Muscle of leg (tissue), 11 donors: Measurements from ENCODE around the gene CCDC200. TPM values are rescaled to one million over a fixed set of nuclear protein-coding genes. Genes with fewer than 3 reads are reported as not detected.
A peak's percentile ranks its signal among the peaks of the same experiment; 100 is the strongest.
"Not testable (repeated sequence)": the region's sequence is repeated elsewhere in the genome, so short reads cannot be mapped to it uniquely, and the experiment has no call there.

ENCODE experiments used
- DNase-seq: peaks from one replicate; pipeline ENCODE4 v3.0.0; 2013
- H3K27ac ChIP-seq: one replicate; pipeline ENCODE4 v1.5.1; 2013; ENCODE audit warnings: mild to moderate bottlenecking, low read length, control low read depth
- H3K27me3 ChIP-seq: one replicate; pipeline ENCODE4 v1.6.1; 2013; ENCODE audit warnings: low read length; ENCODE audit not compliant: control insufficient read depth, insufficient read depth
- H3K36me3 ChIP-seq: one replicate; pipeline ENCODE4 v1.6.1; 2013; ENCODE audit warnings: low read length; ENCODE audit not compliant: control insufficient read depth, insufficient read depth
- H3K4me1 ChIP-seq: one replicate; pipeline ENCODE4 v1.6.1; 2013; ENCODE audit warnings: low read length; ENCODE audit not compliant: control insufficient read depth, insufficient read depth
- H3K4me3 ChIP-seq: one replicate; pipeline ENCODE4 v1.5.1; 2013; ENCODE audit warnings: low read length, control low read depth
- H3K9me3 ChIP-seq: replicated peaks from 2 replicates; pipeline ENCODE4 v1.6.1; 2013; ENCODE audit warnings: low read depth, low read length; ENCODE audit not compliant: control insufficient read depth
- WGBS: methylation state at CpG from one replicate; pipeline ENCODE4 v1.1.5; 2013; ENCODE audit warnings: missing lambda C conversion rate; ENCODE audit not compliant: insufficient coverage; 5-methylcytosine and 5-hydroxymethylcytosine counted together
- polyA plus RNA-seq, 8 donors: library from polyadenylated mRNA; unstranded; fragments of 120-200 nt; gene quantifications; one replicate each; pipeline versions ENCODE4 v1.2.1 to v1.2.3, GENCODE V29; 2013; ENCODE audit warnings: inconsistent platforms in 1 of 8, low replicate concordance in 1 of 8; ENCODE audit not compliant: insufficient read length in 8 of 8, insufficient read depth in 1 of 8
- total RNA-seq: library from RNA; stranded (reverse); fragments of 120-200 nt; gene quantifications from one replicate; pipeline ENCODE4 v1.2.4, GENCODE V29; 2013

CCDC200 gene
- total and polyA plus RNA-seq, 9 donors, result 3.2 to 13.1 (median 7.3) TPM; not detected in 1

DNA sequence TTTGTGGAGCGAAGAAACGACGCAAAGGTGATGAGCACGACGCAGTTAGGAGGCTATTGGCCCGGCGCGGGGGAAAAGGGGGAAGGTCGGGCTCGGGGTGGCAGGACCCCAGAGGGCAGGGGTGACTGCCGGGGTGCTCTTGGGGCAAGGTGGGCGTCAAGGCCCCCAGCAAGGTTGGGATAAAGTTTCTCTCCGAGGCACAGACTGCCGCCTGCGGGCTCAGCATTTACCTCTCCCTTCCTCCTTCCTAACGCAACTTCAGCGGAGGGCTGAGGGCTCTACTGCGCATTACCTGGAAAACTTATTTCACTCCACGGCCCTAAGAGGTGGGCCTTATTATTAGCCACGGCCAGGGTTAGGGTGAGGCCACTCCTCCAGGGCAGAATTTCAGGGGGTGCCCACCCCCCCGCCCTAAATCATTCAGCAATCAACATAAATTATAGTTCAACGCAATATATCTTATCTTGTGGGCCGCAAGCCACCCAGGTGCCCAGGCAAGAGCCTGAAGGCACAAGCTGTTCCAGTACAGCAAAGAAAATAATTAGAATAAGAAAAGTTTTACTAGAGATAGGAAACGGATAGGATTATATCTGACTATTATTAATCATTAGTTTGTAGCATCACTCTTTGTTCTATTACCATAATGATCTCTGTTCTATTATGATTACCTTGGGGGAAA is 3.7 kb upstream of the CCDC200 start:
- not testable (repeated sequence) for H3K9me3 ChIP-seq, H3K4me1 ChIP-seq, H3K36me3 ChIP-seq, H3K27me3 ChIP-seq
- Histone ChIP-seq H3K4me3 (peak overlapping the region; percentile 33), H3K27ac (peak overlapping the region; percentile 79)
- WGBS, result 78% methylated on average over 10 of the region's 24 CpGs
- peak; percentile 50 for DNase-seq

DNA sequence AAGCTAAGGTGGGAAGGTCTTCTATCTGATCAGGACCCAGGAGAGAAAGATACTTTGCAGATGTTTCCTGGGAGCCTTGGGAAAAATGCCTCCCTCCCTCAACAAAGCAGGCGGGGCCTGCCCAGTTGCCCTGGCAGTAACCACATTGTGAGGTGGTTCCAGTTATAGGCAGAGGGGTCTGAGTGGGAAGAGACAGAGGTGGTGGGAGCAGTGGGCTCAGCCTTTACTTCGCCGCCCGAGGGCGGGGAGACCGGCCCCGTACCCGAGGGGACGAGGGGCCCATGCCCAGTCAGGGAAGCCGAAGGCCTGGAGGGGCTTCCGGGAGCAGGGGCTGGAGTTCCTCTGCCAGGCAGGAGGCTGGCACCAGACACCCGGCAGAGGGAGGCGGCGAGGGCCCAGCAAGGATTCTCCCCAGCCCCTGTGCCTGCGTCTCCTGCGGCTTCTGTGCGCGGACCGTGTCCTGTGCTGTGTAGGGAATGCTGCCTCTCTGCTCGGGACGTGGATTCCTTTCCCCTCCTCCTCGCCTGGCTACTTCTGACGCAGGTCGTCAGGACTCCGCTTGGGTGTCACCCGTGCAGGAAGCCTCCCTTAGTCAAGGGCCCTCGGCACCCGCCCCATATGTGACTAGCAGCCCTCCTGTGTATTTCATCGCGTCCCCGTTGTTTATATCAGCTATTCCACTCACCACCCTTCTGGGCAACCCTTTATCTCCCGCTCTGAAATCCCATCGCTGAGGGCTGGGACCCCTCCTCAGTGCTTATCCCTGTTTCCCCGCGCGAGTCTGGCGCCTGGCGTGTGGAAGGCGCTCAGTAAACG is 3.0 kb upstream of the CCDC200 start:
- H3K4me1 ChIP-seq, H3K9me3 ChIP-seq, H3K27me3 ChIP-seq, DNase-seq, H3K36me3 ChIP-seq: not testable (repeated sequence)
- Histone ChIP-seq H3K4me3 (peak overlapping the region; percentile 33), H3K27ac (peak overlapping the region; percentile 79)
- 96% methylated on average over 5 of the region's 40 CpGs for WGBS

DNA sequence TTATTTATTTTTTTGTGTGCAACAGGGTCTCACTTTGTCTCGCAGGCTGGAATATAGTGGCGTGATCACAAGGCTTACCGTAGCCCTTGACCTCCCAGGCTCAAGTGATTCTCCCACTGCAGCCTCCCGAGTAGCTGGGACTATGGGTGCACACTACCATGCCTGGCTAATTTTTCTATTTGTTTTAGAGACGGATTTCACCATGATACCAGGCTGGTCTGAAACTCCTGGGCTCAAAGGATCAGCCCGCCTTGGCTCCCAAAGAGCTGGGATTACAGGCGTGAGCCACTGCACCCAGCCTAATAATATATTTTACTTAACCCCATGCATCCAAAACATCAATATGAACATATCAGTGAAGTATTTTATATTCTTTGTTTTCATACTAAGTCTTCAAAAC is 2.0 kb downstream of the CCDC200 start:
- no peak for DNase-seq
- 85% methylated on average over 4 of the region's 7 CpGs for WGBS
- Histone ChIP-seq H3K36me3 (peaks cover 25% of the 10 kb centered on the region), H3K27ac (no peak overlapping the region), H3K9me3 (no peaks in the 10 kb centered on the region), H3K27me3 (no peaks in the 10 kb centered on the region), H3K4me1 (no peaks in the 10 kb centered on the region), H3K4me3 (no peak overlapping the region)

DNA sequence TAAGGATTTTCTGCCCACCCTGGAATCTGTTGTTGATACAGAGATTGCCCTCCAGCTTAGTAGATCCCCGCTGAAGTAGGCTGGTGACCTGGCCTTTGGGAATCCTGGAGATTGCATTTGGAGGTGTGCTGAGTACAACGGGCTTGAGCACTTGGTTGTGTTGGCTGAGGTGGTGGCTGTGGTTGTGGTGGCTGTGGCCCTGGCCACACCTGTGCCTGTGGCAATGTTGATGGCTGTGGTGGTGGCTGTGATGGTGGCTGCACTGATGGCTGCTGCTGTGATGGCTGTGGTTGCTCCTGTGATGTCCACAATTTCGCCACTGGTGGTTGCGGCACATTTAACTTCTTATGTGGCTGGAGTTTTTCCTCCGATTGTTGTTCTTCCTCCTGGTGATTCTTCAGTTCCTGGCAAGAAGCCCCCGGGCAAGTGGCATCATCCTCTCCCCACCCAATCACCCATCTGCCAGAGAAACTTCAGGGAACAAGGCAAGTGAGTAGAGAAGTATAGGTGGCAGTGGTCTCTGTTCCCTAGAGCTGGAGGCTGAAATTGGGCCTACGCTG is 4.2 kb downstream of the CCDC200 start:
- no peaks in the 10 kb centered on the region for H3K9me3 ChIP-seq
- no peak overlapping the region for H3K4me3 ChIP-seq
- no peaks in the 10 kb centered on the region for H3K27me3 ChIP-seq
- H3K36me3 ChIP-seq, result peaks cover 36% of the 10 kb centered on the region
- WGBS, result 94% methylated on average over 3 of the region's 7 CpGs
- DNase-seq, result no peak
- no peaks in the 10 kb centered on the region for H3K4me1 ChIP-seq
- no peak overlapping the region for H3K27ac ChIP-seq

DNA sequence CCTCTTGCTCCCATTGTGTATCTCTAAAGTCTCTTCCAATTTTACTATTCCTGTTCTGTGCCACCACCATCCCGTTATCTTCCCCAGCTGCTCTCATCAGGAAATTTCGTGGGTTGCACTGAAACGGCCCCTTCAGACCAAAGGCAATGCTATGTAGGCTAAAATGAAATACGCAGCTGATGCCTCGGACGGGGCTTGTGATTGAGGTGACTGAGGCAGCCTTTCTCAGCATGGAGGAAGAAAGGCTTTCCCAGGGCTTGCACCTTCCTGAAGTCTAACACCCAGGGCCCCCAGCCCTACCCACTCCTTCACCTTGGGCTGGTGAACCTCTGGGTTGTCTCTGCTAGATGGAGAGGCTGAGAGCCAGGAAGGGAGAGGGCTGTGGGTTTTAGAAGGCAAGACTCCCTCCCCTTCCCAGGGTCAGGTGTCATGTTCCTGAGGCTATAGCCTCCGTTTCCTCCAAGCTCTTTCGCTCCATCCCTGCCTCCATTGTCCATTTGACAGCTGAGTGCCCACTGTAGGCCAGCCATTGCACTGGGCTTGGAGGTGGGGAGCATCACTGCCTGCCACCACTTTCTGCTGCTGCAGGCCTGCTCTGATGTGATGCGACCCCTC is 7.8 kb downstream of the CCDC200 start:
- Histone ChIP-seq H3K4me1 (peaks cover 3% of the 10 kb centered on the region), H3K27me3 (no peaks in the 10 kb centered on the region), H3K36me3 (peaks cover 64% of the 10 kb centered on the region), H3K4me3 (no peak overlapping the region), H3K27ac (no peak overlapping the region), H3K9me3 (no peaks in the 10 kb centered on the region)
- no peak for DNase-seq
- 76% methylated on average over 2 of the region's 9 CpGs for WGBS

GRCh38 chr17:43219746-43220380 is 8.6 kb downstream of the CCDC200 start:
- peaks cover 67% of the 10 kb centered on the region for H3K36me3 ChIP-seq
- no peaks in the 10 kb centered on the region for H3K27me3 ChIP-seq
- no peak overlapping the region for H3K4me3 ChIP-seq
- 64% methylated on average over 5 of the region's 8 CpGs for WGBS
- DNase-seq, result peak; percentile 26
- H3K4me1 ChIP-seq, result peaks cover 3% of the 10 kb centered on the region
- H3K27ac ChIP-seq, result no peak overlapping the region
- no peaks in the 10 kb centered on the region for H3K9me3 ChIP-seq

DNA sequence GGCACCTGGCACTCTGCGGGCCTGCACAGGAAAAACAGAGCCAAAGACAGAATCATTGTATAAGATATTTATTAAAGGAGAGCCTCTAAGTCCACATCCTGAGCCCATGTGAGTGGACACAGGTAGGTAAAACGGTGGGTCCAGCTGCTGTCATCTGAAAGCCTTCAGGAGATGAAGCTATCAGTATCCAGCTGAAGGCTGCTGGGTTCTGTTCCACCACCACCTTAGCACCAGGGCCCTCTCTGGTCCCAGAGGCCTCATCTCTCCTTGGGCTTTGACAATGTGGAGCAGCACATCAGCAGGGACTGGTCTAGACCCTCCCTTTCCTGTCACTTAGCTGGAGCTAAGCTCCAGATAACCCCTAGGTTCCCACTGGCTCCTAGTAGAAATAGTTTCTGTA is 9.4 kb downstream of the CCDC200 start:
- Histone ChIP-seq H3K4me1 (peaks cover 3% of the 10 kb centered on the region), H3K27ac (no peak overlapping the region), H3K4me3 (no peak overlapping the region), H3K36me3 (peaks cover 64% of the 10 kb centered on the region), H3K27me3 (no peaks in the 10 kb centered on the region), H3K9me3 (no peaks in the 10 kb centered on the region)
- no peak for DNase-seq
- no CpG with 5 or more reads among the region's 2 CpGs for WGBS

DNA sequence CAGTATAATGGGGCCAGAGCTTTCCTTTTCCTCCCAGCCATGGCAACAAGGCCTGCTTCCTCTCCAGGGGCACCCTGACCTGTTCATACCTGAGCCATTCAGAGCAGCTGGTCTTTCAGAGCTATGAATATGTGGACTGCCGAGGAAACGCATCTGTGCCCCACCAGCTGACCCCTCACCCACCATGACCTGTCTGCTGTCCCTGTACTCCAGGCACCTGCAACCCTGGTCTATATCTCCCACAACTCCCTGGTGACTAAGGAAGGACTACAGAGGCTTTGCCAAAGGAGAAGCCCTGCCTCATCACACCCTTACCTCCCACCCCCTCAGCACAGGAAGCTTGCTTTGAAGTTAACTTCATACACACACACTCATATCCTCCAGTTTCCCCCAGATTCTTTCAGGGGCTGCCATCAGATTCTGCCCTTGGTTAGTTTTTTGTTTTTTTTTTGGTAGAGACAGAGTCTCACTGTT is 10.8 kb downstream of the CCDC200 start:
- no peaks in the 10 kb centered on the region for H3K27me3 ChIP-seq
- H3K36me3 ChIP-seq, result peaks cover 53% of the 10 kb centered on the region
- H3K4me3 ChIP-seq, result no peak overlapping the region
- H3K9me3 ChIP-seq, result no peaks in the 10 kb centered on the region
- WGBS, result 90% methylated on average over 2 of the region's 2 CpGs
- H3K4me1 ChIP-seq, result peaks cover 13% of the 10 kb centered on the region
- no peak overlapping the region for H3K27ac ChIP-seq
- DNase-seq, result no peak

DNA sequence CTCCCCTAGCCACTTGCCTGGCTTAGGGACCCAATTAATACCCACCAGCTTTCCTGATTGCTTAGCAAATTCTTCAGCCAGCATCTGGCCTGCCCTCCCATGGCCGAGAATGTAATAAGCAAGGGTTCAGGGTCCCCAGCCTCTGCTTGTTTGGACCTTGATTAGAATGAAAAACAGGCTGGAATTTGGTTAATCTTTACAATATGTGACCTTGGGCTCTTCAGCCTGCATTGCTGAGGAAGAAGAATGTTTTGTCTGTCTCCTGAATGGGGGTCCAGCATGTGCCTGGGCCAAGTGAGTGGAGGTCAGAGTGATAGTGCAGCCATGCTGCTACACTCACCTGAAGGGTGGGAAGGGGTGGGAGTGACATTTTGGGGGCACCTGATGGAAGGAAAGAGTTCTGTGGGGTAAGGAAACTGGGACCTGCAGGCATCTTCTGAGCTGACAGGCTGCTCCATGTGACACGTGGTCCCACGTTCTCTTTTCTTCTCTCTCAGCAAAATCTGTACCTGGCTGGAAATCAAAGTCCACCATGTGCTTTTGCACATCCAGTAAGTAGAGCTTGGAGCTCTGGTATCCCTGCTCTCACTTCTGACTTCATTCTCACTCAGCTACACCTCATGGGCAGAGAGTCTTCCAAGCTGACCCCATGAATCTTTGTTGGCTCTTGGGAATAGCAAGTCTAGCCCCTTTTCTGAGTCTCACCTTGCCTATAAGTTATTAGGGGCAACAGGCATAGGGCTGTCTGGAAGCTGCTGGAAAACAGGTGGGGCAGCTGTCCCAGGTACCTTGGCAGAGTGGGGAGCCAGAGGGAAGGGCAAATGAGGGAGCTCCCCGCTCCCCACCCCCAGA is 11.4 kb downstream of the CCDC200 start:
- DNase-seq, result no peak
- H3K27ac ChIP-seq, result no peak overlapping the region
- H3K4me1 ChIP-seq, result peaks cover 18% of the 10 kb centered on the region
- H3K36me3 ChIP-seq, result peaks cover 53% of the 10 kb centered on the region
- H3K4me3 ChIP-seq, result no peak overlapping the region
- 79% methylated on average over 3 of the region's 4 CpGs for WGBS
- no peaks in the 10 kb centered on the region for H3K27me3 ChIP-seq
- H3K9me3 ChIP-seq, result no peaks in the 10 kb centered on the region
